GM12801 (cell line): ENCODE measurements around the gene ENO4.

Source experiments
- TF ChIP-seq, protein P1 (sequence below): IDR thresholded peaks from one replicate; pipeline ENCODE4 v1.5.1; 2011; ENCODE audit warnings: control low read depth; ENCODE audit not compliant: insufficient read length; ENCODE audit errors: extremely low read depth

Gene ENO4

DNA sequence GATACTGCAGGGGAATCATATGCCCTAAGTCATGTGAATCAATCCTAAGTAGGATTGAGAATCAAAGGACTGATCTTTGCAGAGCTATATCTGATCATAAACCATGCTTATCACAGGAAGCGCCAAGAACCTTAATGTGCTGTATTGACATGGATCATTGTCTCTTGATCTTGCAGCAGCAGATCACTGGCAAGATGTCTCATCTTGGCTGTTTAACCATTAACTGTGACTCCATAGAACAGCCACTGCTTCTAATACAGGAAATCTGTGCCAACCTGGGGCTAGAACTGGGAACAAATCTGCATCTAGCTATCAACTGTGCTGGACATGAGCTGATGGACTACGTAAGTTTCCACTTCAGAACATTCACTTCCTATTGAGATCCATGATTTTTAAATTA, 21.6 kb downstream of the ENO4 start:
- TF ChIP-seq, protein P1, sequence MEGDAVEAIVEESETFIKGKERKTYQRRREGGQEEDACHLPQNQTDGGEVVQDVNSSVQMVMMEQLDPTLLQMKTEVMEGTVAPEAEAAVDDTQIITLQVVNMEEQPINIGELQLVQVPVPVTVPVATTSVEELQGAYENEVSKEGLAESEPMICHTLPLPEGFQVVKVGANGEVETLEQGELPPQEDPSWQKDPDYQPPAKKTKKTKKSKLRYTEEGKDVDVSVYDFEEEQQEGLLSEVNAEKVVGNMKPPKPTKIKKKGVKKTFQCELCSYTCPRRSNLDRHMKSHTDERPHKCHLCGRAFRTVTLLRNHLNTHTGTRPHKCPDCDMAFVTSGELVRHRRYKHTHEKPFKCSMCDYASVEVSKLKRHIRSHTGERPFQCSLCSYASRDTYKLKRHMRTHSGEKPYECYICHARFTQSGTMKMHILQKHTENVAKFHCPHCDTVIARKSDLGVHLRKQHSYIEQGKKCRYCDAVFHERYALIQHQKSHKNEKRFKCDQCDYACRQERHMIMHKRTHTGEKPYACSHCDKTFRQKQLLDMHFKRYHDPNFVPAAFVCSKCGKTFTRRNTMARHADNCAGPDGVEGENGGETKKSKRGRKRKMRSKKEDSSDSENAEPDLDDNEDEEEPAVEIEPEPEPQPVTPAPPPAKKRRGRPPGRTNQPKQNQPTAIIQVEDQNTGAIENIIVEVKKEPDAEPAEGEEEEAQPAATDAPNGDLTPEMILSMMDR = no peak

DNA sequence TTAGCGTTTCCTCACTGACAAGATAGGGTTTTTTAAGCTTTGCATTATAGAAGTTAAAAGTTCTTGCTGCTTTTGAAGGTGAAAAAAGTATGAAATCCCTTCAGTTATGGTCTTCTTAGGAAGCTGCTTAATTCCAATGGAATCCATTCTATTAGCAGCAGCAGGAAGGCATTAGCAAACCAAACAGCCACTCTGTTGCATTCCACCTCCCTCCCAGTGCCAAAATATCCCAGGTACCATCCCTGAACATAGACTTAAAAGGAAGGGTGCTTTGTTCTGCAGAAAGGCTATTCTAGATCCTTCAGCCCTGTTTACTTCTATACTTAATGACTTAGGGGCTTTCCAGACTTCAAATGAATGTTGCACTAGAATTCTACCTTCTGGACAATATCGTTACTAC, 23.8 kb downstream of the ENO4 start:
- TF ChIP-seq, protein P1 = no peak

DNA sequence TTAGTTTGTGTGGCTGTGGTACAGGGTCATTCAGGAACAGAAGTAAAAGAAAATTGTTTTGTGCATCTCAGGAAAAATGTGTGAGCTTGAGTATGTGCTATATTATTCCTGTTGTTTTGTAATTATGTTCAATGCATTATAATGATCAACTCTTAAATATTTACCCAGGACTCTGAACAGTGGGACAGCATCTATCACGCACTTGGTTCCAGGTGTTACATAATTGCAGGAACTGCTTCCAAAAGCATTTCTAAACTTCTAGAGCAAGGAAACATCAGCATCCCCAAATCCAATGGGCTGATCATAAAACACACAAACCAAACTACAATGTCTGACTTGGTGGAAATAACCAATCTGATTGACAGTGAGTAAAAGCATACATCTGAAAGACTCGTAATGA, 26.6 kb downstream of the ENO4 start:
- TF ChIP-seq, protein P1 = no peak

DNA sequence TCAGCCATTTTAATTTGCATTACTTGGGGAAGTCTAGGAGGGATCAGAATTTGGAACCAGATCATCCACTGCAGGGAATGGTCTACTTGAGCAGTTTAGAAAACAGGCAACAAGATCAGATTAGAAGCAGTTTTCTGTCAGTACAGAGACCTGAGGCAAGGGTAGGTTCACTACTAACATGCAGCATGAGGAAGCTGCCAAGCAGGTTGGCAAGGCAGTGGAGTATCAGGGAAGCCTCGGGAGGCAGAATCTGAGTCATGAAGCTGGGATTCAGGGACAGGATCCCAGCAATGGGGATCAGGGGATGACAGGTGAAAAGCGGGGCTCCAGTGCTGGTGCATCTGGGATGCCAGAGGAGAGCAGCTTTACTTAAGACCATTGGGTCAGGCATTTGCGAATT, 28.1 kb downstream of the ENO4 start:
- TF ChIP-seq, protein P1 = no peak

DNA sequence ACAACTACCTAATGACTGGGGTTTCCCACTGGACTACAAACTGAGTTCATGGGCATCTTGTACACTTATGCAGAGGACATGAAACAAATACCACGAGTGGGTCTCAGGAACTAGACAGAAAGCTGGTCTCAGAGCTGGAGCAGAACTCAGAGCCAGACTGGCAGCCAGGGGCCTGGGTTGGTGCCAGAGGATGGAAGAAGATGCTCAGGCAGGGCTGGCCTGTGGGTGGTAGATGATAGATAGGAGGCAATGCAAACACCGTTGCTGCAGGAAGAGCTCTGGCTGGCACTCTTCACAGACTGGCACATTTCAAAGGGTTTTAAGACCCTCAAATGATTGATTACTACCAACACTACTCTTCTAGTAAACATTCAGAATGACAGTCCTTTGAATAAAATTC, 28.8 kb downstream of the ENO4 start:
- TF ChIP-seq, protein P1 = no peak

DNA sequence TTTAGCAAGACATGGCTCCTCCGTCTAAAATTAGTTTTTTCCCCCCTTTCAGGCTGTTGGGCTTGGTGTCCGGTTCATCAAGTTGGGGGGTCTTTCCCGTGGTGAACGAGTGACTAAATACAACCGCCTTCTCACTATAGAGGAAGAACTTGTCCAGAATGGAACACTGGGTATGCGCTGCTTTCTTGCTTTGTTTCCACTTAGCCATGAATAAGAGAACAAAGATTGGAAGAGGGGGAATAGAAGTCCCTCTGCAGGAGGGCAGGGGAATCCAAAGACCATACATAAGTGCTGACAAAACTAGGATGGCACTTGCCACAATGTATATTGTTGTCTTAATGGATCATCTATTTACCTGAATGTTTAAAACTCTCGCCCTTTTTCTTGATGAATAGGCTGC, 30.5 kb downstream of the ENO4 start:
- TF ChIP-seq, protein P1 = no peak

DNA sequence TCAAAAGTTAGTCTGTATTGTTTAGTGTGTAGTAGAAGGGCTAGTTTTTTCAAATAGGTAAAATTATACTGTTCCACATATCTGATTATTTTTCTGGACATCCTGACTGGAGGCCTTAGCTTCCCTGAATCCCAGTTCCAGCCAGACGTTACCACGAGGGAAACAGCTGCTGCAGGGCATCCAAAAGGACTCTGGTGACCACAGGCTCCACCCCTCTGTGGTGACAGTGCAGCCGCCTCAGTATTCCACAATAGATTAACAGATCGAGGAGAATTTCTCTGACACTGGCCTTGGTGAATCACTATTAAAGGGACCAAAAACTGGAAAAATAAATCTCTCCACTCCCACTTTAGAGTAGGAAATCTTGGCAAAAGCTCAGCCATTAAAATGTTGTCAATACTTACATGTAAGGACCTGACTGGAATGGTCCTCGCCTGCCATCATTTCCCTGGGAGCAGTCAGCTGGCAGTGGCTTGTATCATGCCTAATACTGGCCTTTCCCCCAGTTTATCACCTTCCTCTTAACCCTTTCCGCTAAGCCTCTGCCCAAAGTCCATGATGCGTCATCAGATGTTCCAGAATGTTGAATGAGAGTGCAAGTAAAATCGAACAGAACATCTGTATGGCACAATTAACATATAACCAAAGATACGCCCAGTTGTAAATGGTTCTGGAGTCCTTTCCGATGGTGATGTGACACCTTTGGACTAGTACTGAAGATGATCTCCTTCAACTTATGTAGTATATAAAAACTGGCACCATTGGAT, 31.6 kb downstream of the ENO4 start:
- TF ChIP-seq, protein P1 = no peak
